ENCODE results near the gene PSTPIP2.
"Not testable (repeated sequence)": the region's sequence is repeated elsewhere in the genome, so short reads cannot be mapped to it uniquely, and the experiment has no call there.

PSTPIP2 gene

GRCh38 chr18:45976566-45976965 is 95.5 kb downstream of the PSTPIP2 start:
- Histone ChIP-seq H3K4me3 (replicated peaks; ENCODE audit: low read depth, low read length) (no peak overlapping the region), H3K36me3 (ENCODE audit: control insufficient read depth, insufficient read depth, low read length) (no peaks in the 10 kb centered on the region), H3K27me3 (replicated peaks; ENCODE audit: control insufficient read depth, insufficient read depth, low read length) (no peaks in the 10 kb centered on the region; the same call in 1 of the 2 replicates)
- no peak for DNase-seq (ENCODE audit: extremely low read depth, insufficient read length)
- no peak for TF ChIP-seq CTCF (IDR thresholded peaks at IDR 0.05; ENCODE audit: insufficient read depth, low read length, poor library complexity, severe bottlenecking)

- peak; percentile 62 for TF ChIP-seq CTCF (IDR thresholded peaks at IDR 0.05; ENCODE audit: insufficient read depth, low read length, poor library complexity, severe bottlenecking)
- no peak for DNase-seq (ENCODE audit: extremely low read depth, insufficient read length)
- no peaks in the 10 kb centered on the region; the same call in 1 of the 2 replicates for H3K27me3 ChIP-seq (replicated peaks; ENCODE audit: control insufficient read depth, insufficient read depth, low read length)
- no peaks in the 10 kb centered on the region for H3K36me3 ChIP-seq (ENCODE audit: control insufficient read depth, insufficient read depth, low read length)
- no peak overlapping the region for H3K4me3 ChIP-seq (replicated peaks; ENCODE audit: low read depth, low read length)
Measured at GRCh38 chr18:45974088-45974536, 97.9 kb downstream of the PSTPIP2 start.

GRCh38 chr18:45967007-45967706 is 104.9 kb downstream of the PSTPIP2 start, which contains the start of gene EPG5:
TSS of gene EPG5 (minus strand) at chr18:45967329. CDS start at chr18:45967239, 90 bp downstream.
- H3K36me3 ChIP-seq (ENCODE audit: control insufficient read depth, insufficient read depth, low read length): no peaks in the 10 kb centered on the region
- peak; percentile 91 for DNase-seq (ENCODE audit: extremely low read depth, insufficient read length)
- peak within 1 kb of the TSS; percentile 96 for H3K4me3 ChIP-seq (replicated peaks; ENCODE audit: low read depth, low read length)
- no peaks in the 10 kb centered on the region for H3K27me3 ChIP-seq (replicated peaks; ENCODE audit: control insufficient read depth, insufficient read depth, low read length)
- TF ChIP-seq CTCF (IDR thresholded peaks at IDR 0.05; ENCODE audit: insufficient read depth, low read length, poor library complexity, severe bottlenecking): no peak

- H3K4me3 ChIP-seq (replicated peaks; ENCODE audit: low read depth, low read length); H3K27me3 ChIP-seq (replicated peaks; ENCODE audit: control insufficient read depth, insufficient read depth, low read length); H3K36me3 ChIP-seq (ENCODE audit: control insufficient read depth, insufficient read depth, low read length); DNase-seq (ENCODE audit: extremely low read depth, insufficient read length): not testable (repeated sequence)
Measured at GRCh38 chr18:45964913-45965312, 107.1 kb downstream of the PSTPIP2 start.

- TF ChIP-seq CTCF (IDR thresholded peaks at IDR 0.05; ENCODE audit: insufficient read depth, low read length, poor library complexity, severe bottlenecking): no peak
- Histone ChIP-seq H3K36me3 (ENCODE audit: control insufficient read depth, insufficient read depth, low read length) (no peaks in the 10 kb centered on the region), H3K27me3 (replicated peaks; ENCODE audit: control insufficient read depth, insufficient read depth, low read length) (no peaks in the 10 kb centered on the region), H3K4me3 (replicated peaks; ENCODE audit: low read depth, low read length) (no peak overlapping the region)
- DNase-seq (ENCODE audit: extremely low read depth, insufficient read length): no peak
Measured at GRCh38 chr18:45962866-45963265, 109.2 kb downstream of the PSTPIP2 start.

GRCh38 chr18:45962461-45962860 is 109.6 kb downstream of the PSTPIP2 start:
- H3K36me3 ChIP-seq (ENCODE audit: control insufficient read depth, insufficient read depth, low read length): no peaks in the 10 kb centered on the region
- no peak for TF ChIP-seq CTCF (IDR thresholded peaks at IDR 0.05; ENCODE audit: insufficient read depth, low read length, poor library complexity, severe bottlenecking)
- no peak for DNase-seq (ENCODE audit: extremely low read depth, insufficient read length)
- H3K4me3 ChIP-seq (replicated peaks; ENCODE audit: low read depth, low read length): no peak overlapping the region
- no peaks in the 10 kb centered on the region for H3K27me3 ChIP-seq (replicated peaks; ENCODE audit: control insufficient read depth, insufficient read depth, low read length)

GRCh38 chr18:45959484-45959883 is 112.6 kb downstream of the PSTPIP2 start:
- H3K4me3 ChIP-seq (replicated peaks; ENCODE audit: low read depth, low read length); DNase-seq (ENCODE audit: extremely low read depth, insufficient read length); H3K36me3 ChIP-seq (ENCODE audit: control insufficient read depth, insufficient read depth, low read length); H3K27me3 ChIP-seq (replicated peaks; ENCODE audit: control insufficient read depth, insufficient read depth, low read length): not testable (repeated sequence)

All from GM06990 (cell line).